GM18508 (cell line): ENCODE results near the gene PCP2.

Source experiments
- ATAC-seq: cut with Tn5 transposase; IDR thresholded peaks from one replicate; pipeline ENCODE4 v1.9.1; 2021; ENCODE audit warnings: moderate number of reproducible peaks; ENCODE audit not compliant: insufficient read depth, unreplicated experiment

Gene PCP2

GRCh38 chr19:7620442-7621412 lies 12.8 kb downstream of the PCP2 start:
- no peak for ATAC-seq

GRCh38 chr19:7619671-7620441 lies 13.7 kb downstream of the PCP2 start:
- no peak for ATAC-seq

GRCh38 chr19:7618771-7619510 lies 14.6 kb downstream of the PCP2 start:
- no peak for ATAC-seq

- no peak for ATAC-seq
Measured at GRCh38 chr19:7618348-7618747, 15.2 kb downstream of the PCP2 start.

- ATAC-seq: no peak
Measured at GRCh38 chr19:7617735-7618134, 15.8 kb downstream of the PCP2 start.

DNA sequence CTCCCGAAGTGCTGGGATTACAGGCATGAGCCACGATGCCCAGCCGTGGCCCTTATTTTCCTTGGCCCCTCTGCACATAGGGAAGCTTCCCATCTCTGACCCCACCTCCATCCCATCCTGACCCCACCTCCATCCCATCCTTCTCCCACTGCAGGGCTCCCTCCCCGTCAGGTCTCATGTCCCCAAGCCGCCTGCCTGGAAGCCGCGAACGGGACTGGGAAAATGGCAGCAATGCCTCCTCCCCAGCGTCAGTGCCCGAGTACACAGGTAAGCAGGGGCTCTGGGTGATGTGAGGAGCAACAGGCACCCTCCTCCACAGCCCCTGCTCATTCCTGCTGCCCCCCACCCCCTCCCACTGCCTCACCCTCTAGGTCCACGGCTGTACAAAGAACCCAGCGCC lies 16.3 kb downstream of the PCP2 start:
- ATAC-seq: no peak

- ATAC-seq: no peak
Measured at GRCh38 chr19:7614859-7615741, 18.4 kb downstream of the PCP2 start.

DNA sequence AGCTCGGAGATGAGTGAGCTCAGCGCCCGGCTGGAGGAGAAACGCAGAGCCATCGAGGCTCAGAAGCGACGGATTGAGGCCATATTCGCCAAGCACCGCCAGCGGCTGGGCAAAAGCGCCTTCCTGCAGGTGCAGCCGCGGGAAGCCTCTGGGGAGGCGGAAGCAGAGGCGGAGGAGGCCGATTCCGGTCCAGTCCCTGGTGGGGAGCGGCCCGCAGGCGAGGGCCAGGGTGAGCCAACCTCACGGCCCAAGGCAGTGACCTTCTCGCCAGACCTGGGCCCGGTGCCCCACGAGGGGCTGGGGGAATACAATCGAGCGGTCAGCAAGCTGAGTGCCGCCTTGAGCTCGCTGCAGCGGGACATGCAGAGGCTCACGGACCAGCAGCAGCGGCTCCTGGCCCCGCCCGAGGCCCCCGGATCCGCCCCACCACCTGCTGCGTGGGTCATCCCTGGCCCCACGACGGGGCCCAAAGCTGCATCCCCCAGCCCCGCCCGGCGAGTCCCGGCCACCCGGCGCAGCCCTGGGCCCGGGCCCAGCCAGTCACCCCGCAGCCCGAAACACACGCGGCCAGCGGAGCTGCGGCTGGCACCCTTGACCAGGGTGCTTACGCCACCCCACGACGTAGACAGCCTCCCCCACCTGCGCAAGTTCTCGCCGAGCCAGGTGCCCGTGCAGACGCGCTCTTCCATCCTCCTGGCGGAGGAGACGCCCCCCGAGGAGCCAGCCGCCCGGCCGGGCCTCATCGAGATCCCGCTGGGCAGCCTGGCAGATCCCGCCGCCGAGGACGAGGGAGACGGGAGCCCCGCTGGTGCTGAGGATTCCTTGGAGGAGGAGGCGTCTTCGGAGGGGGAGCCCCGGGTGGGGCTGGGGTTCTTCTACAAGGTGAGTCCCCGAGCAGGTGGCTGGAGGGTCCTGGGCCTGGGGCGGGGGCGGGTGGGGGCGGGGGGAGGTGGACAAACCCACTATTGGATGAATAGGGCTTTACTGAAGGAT lies 20.9 kb downstream of the PCP2 start:
- ATAC-seq: no peak

DNA sequence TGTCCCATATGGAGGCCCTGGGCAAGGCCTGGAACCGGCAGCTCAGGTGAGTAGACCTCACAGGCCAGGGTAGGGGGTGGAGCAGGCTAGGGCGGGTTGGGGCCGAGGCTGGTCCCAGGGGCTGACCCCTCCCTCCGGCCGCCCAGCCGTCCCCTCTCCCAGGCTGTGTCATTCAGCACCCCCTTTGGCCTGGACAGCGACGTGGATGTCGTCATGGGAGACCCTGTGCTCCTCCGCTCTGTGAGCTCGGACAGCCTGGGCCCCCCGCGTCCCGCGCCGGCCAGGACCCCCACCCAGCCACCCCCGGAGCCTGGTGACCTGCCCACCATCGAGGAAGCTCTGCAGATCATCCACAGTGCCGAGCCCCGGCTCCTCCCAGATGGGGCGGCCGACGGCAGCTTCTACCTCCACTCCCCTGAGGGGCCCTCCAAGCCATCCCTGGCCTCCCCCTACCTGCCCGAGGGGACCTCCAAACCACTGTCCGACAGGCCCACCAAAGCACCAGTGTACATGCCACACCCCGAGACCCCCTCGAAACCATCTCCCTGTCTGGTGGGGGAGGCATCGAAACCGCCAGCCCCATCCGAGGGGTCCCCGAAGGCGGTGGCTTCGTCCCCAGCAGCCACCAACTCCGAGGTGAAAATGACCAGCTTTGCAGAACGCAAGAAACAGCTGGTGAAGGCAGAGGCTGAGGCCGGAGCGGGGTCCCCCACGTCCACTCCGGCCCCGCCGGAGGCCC lies 21.8 kb downstream of the PCP2 start:
- ATAC-seq: no peak

DNA sequence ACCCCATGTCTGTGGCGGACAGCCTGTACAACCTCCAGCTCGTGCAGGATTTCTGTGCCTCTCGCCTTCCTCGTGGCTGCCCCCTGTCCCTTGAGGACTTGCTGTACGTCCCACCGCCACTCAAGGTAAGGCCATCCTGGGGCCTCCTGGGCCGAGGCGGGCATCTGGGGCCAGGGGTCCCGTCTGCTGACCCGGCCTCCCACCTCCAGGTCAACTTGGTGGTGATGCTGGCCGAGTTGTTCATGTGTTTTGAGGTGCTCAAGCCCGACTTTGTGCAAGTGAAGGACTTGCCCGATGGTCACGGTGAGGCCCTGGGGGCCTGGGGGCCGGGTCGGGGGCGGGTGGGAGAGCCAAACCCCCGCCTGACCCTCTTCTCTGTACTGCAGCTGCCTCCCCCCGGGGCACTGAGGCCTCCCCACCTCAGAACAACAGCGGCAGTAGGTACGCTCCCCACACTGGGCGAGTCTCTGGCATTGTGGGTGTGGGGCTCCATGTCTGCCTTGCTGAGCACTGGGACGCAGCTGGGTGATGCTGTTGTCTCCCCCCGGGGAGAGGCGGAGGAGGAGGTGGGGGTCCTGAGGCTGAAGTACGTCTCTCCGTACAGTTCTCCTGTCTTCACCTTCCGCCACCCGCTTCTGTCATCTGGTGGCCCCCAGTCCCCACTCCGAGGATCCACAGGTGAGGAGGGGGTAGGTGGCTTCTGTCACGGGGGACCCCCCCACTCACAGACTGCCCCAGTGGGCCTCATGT lies 22.9 kb downstream of the PCP2 start:
- ATAC-seq: no peak

DNA sequence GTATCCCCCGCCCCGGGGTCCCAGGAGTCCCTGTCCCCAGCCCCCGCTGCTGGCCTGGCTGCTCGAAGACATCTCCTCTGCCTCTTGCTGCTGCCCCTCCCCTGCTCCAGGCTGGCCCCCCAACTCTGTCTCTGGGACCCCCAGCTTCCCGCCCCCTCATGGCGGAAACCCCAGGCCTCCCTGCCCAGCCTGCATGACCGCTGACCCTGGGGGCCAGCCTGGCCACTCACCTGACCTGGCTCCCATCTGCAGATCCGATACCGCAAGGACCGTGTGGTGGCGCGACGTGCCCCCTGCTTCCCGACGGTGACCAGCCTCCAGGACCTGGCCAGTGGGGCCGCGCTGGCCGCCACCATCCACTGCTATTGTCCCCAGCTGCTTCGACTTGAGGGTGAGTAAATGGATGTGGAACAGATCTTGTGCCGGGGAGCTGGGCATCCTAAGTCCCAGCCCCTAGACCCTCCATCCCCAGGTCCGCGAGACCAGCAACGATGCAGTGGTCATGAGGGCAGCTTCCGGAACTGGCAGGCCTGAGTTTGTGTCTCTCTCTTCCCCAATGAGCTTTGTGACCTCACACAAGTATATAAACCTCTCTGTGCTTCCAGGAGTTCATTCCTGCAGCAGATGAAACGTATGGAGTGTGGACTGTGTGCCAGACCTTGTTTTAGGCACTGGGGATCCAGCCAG lies 25.5 kb downstream of the PCP2 start:
- ATAC-seq: no peak

DNA sequence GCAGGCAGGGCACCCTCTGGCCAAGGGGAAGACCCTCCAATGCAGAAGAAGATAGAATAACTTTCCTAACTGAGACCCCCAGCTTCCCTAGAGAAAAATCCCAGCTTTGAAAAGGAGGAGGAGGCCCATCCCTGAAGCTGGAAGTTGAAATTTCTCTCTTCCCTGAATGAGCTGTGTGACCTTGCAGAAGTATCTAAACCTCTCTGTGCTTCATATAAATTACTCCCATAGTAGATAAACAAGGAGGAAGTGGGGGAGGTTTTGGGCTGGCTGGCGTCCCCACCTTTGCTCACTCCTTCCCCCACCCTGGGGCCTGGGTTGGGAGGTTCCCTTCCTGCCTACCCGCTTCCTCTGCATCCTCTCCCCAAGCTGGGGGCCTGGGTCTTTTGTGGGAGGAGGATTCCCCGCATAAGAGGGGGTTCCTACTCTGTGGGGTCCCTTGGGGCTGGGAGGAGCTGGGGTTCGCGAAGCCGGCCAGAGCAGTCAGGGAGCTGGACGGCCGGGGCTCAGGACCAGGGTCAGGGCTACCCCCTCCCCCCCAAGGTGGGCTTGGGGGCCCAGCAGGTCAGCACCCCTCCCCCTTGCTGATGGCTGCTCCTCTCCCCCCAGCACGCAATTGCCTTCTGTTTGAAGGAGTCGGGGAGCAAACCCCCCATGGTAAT lies 26.2 kb downstream of the PCP2 start:
- ATAC-seq: no peak

GRCh38 chr19:7606289-7606688 lies 27.2 kb downstream of the PCP2 start:
- ATAC-seq: no peak

- ATAC-seq: no peak
Measured at GRCh38 chr19:7605490-7606222, 27.9 kb downstream of the PCP2 start.

GRCh38 chr19:7603919-7604318 lies 29.6 kb downstream of the PCP2 start:
- no peak for ATAC-seq
